ENCODE measurements around the gene FOXP2. TPM values are rescaled to one million over a fixed set of nuclear protein-coding genes. Genes with fewer than 3 reads are reported as not detected.
"Not testable (repeated sequence)": the region's sequence is repeated elsewhere in the genome, so short reads cannot be mapped to it uniquely, and the experiment has no call there.

The FOXP2 gene
- total RNA-seq, result not detected

DNA sequence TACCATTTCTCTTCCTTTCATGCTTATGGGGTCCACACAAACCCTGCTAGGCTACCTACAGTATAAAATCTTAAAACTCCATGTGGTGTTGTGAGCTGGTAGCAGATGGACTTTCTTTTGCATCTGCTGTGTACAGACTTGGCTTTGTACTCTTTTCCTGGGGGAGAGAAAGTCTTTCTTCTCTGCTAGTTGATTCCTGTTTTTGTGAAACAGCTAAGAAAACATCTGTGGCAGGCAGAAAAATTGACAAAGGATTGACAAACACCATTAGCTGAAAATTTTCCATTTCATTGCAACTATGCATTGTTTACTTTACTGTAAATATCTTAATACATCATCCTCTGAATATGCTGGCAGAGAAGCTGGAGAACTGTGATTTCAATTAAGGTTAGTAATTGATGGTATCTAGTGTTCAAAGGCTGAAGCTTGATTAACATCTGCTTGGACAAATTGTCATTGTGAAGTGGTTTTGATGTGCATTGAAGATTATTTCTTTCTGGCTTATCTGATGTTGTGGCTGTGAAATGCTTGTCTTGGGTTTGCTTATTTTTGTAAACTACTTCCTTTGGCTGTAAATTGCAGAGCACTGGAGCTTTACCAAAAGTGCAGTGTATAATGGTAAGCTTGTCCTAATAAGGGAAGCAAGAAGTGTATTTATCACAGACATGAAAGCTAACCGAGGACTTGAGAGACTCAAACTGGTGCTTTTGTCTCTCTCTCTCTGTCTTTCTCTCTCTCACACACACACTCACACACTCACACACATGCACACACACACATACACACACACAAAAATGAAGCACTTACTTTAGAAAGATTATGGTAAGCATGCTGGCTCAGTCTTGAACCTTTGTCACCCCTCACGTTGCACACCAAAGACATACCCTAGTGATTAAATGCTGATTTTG is at the start of gene FOXP2:
Gene FOXP2 (plus strand): TSS at position 660 of the 908 bp plus-strand sequence. CDS start 11,697 bp downstream, outside the sequence.
- H3K9me3 Mint-ChIP-seq (ENCODE audit: insufficient read depth), result no peaks in the 10 kb centered on the region
- POLR2A ChIA-PET, result no interaction called here

DNA sequence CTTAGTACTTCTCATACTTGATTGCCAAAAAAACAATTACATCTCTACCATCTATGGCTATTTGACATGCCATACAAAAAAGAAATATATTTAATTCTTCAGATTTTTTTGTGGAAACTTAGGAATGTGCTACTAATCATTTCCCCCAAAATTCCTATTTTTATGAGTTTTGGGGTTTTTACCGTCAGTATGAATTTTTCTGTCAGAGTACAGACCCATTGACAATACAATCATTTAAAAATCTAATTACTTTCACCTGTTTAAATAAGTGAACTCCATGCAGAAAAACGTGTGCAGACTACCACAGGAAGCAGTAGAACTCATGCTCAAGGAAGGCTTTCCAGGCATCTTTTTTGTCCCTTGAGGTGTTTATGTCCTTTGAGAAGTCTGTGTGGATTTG is 48.8 kb upstream of the FOXP2 start:
- no peaks in the 10 kb centered on the region for H3K4me1 Mint-ChIP-seq (ENCODE audit: low read depth)
- no peak overlapping the region for H3K27ac Mint-ChIP-seq
- ChIA-PET CTCF (no interaction called here), POLR2A (no interaction called here)
- no peaks in the 10 kb centered on the region for H3K9me3 Mint-ChIP-seq (ENCODE audit: insufficient read depth)
- DNase-seq, result no peak
- H3K36me3 Mint-ChIP-seq (ENCODE audit: low read depth), result no peaks in the 10 kb centered on the region
- no peaks in the 10 kb centered on the region for H3K27me3 Mint-ChIP-seq (ENCODE audit: low read depth)
- ATAC-seq, result no peak
- H3K4me3 Mint-ChIP-seq, result no peak overlapping the region

More for the DNA sequence above, at the start of gene FOXP2:
- DNase-seq, result no peak
- H3K27ac Mint-ChIP-seq, result no peak within 1 kb of the TSS
- H3K4me3 Mint-ChIP-seq, result no peak within 1 kb of the TSS
- ATAC-seq, result no peak
- no peaks in the 10 kb centered on the region for H3K27me3 Mint-ChIP-seq (ENCODE audit: low read depth)
- no peaks in the 10 kb centered on the region for H3K4me1 Mint-ChIP-seq (ENCODE audit: low read depth)
- H3K36me3 Mint-ChIP-seq (ENCODE audit: low read depth), result no peaks in the 10 kb centered on the region
- CTCF ChIA-PET, result no interaction called here

DNA sequence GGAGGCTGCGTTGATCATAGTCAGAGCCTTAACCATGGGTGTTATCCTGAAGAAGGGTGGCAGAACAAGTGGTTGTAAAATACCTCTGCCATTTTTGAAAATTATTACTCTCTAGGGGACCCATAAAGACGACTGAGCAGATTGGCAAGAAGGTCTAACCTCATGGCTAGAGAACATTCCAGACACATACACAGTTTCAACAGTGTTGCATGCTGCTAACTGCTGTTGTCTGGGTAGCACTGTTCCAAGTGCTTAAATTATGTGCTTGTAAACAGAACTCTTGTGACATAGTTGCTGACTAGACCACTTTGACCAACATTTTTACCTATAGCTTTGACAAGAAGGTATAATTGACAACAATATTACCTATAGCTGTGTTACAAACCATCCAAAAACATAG is 46.1 kb upstream of the FOXP2 start:
- Mint-ChIP-seq H3K27me3 (ENCODE audit: low read depth) (no peaks in the 10 kb centered on the region), H3K4me1 (ENCODE audit: low read depth) (no peaks in the 10 kb centered on the region), H3K27ac (no peak overlapping the region), H3K4me3 (no peak overlapping the region), H3K9me3 (ENCODE audit: insufficient read depth) (no peaks in the 10 kb centered on the region), H3K36me3 (ENCODE audit: low read depth) (no peaks in the 10 kb centered on the region)
- ChIA-PET CTCF (no interaction called here), POLR2A (no interaction called here)
- ATAC-seq (no peak), DNase-seq (no peak)

DNA sequence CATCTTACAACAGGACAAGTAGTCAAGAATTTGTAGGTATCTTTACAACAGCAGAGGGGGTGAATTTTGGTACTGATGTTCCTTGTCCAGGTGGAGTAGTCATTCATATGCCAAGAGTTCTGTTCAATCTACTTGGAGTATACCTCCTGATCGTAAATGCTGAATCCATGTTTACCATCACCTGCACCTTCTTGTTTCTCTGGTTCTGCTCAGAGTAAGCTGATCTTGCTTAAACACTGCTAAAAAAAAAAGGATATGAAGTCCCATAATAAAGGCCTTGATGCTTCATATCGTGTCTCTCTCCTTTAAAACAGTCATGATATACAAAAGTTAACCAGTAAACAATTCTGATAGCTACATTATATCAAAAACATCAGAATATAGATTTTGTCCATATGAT is 45.3 kb upstream of the FOXP2 start:
- no peak overlapping the region for H3K4me3 Mint-ChIP-seq
- no peaks in the 10 kb centered on the region for H3K4me1 Mint-ChIP-seq (ENCODE audit: low read depth)
- H3K27me3 Mint-ChIP-seq (ENCODE audit: low read depth), result no peaks in the 10 kb centered on the region
- ChIA-PET CTCF (no interaction called here), POLR2A (no interaction called here)
- no peaks in the 10 kb centered on the region for H3K36me3 Mint-ChIP-seq (ENCODE audit: low read depth)
- no peak overlapping the region for H3K27ac Mint-ChIP-seq
- DNase-seq (no peak), ATAC-seq (no peak)
- no peaks in the 10 kb centered on the region for H3K9me3 Mint-ChIP-seq (ENCODE audit: insufficient read depth)

DNA sequence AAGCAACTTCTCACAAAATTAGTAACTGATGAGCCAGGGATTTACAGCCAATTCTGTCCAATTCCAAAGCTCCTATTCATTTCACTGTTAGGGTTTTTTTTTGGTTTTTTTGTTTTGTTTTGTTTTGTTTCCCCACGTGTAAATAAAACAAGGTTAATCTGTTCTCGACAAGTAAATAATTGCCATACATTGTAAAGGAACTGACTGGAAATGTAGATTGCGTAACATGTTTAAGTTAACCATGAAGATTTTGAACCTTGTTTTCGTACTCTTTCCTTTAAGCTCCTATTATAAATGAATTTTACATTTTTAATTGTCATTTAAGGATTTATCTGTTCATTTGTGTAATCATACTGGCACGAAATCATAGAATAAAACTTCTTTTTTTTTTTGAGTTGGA is 42.0 kb upstream of the FOXP2 start:
- Mint-ChIP-seq H3K9me3 (ENCODE audit: insufficient read depth) (no peaks in the 10 kb centered on the region), H3K27me3 (ENCODE audit: low read depth) (no peaks in the 10 kb centered on the region), H3K36me3 (ENCODE audit: low read depth) (no peaks in the 10 kb centered on the region), H3K4me1 (ENCODE audit: low read depth) (no peaks in the 10 kb centered on the region), H3K4me3 (no peak overlapping the region), H3K27ac (no peak overlapping the region)
- CTCF ChIA-PET, result no interaction called here
- ATAC-seq (no peak), DNase-seq (no peak)
- POLR2A ChIA-PET, result no interaction called here

DNA sequence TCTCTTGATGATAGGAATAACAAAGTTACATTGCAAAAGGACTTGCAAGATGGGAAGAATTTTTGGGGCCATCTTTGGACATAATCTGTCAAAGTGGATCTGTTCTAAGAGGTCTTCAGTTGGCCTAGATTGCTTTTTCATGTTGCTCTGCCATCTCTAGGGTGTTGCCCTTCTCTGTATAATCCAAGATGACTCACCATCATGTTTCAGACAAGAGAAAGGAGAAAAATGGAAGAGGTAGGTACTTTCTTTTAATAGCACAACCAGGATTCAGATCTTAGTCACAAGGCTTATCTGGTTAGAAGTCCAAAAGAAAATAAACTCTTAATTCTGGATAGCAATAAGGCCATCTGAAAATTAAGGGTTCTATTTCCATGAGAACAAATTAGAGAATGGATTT is 38.7 kb upstream of the FOXP2 start:
- no peak overlapping the region for H3K4me3 Mint-ChIP-seq
- CTCF ChIA-PET, result no interaction called here
- no peak for DNase-seq
- H3K4me1 Mint-ChIP-seq (ENCODE audit: low read depth), result no peaks in the 10 kb centered on the region
- no peaks in the 10 kb centered on the region for H3K36me3 Mint-ChIP-seq (ENCODE audit: low read depth)
- H3K27me3 Mint-ChIP-seq (ENCODE audit: low read depth), result no peaks in the 10 kb centered on the region
- no peak overlapping the region for H3K27ac Mint-ChIP-seq
- no peak for ATAC-seq
- POLR2A ChIA-PET, result no interaction called here
- no peaks in the 10 kb centered on the region for H3K9me3 Mint-ChIP-seq (ENCODE audit: insufficient read depth)

DNA sequence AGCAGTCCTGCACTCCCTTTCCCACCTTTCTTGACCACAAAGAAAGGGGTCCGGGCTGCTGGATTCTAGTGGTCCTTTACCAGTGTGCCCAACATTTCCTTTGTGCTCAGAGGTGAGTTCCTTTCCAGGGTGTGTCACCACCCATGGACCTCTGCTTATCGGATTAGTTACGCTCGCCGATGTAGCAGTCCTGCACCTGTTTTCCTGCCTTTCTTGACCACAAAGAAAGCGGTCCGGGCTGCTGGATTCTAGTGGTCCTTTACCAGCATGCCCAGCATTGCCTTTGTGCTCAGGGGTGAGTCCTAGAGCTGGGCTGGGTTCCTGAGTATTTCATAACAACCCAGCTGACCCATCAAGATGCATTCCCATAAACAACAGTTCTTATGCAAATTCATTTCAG is 30.7 kb upstream of the FOXP2 start:
- DNase-seq; H3K27me3 Mint-ChIP-seq (ENCODE audit: low read depth); H3K9me3 Mint-ChIP-seq (ENCODE audit: insufficient read depth); POLR2A ChIA-PET; H3K36me3 Mint-ChIP-seq (ENCODE audit: low read depth); H3K4me1 Mint-ChIP-seq (ENCODE audit: low read depth); CTCF ChIA-PET; ATAC-seq; H3K27ac Mint-ChIP-seq; H3K4me3 Mint-ChIP-seq: not testable (repeated sequence)

DNA sequence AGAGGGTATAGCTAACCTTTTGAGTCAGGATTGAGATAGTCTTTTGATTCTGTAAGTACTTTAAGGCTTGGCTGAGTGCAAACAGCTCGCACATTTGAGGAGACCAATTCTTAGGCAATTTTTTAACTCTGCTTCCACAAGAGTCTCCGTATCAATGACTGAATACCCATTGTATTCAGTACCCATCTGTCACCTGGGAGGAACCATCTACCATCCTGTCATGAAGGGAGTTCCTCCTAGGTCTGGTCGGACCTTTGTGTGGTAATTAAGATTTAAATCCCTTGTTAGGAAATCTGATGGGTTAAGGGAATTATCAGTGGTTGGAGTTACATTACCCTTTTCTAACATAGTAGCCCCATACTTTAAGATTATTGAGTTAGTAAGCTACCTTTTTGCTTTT is 30.3 kb upstream of the FOXP2 start:
- CTCF ChIA-PET; H3K4me1 Mint-ChIP-seq (ENCODE audit: low read depth); H3K27me3 Mint-ChIP-seq (ENCODE audit: low read depth); H3K36me3 Mint-ChIP-seq (ENCODE audit: low read depth); ATAC-seq; H3K27ac Mint-ChIP-seq; DNase-seq; H3K4me3 Mint-ChIP-seq; H3K9me3 Mint-ChIP-seq (ENCODE audit: insufficient read depth); POLR2A ChIA-PET: not testable (repeated sequence)

DNA sequence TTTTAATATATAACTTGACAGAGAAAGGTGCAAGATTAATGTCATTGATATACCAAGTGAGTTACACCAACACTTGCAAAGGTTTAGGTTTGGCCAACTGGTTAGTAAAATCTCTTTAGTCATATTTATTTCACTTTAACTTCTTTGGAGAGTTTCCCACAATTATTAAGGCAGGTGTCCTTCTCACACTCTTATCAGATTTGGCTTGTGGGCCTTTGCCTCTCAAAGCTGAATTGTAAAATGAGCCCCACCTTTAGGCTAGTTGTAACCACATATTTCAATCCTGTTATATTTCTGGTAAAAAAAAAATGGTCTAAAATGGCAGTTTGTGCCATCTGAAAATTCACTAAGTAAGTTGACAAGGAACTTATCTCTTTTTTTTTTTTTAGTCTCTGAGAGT is 26.6 kb upstream of the FOXP2 start:
- Mint-ChIP-seq H3K4me1 (ENCODE audit: low read depth) (no peaks in the 10 kb centered on the region), H3K4me3 (no peak overlapping the region), H3K27me3 (ENCODE audit: low read depth) (no peaks in the 10 kb centered on the region), H3K9me3 (ENCODE audit: insufficient read depth) (no peaks in the 10 kb centered on the region), H3K36me3 (ENCODE audit: low read depth) (no peaks in the 10 kb centered on the region), H3K27ac (no peak overlapping the region)
- POLR2A ChIA-PET, result no interaction called here
- no peak for DNase-seq
- ATAC-seq, result no peak
- CTCF ChIA-PET, result no interaction called here

DNA sequence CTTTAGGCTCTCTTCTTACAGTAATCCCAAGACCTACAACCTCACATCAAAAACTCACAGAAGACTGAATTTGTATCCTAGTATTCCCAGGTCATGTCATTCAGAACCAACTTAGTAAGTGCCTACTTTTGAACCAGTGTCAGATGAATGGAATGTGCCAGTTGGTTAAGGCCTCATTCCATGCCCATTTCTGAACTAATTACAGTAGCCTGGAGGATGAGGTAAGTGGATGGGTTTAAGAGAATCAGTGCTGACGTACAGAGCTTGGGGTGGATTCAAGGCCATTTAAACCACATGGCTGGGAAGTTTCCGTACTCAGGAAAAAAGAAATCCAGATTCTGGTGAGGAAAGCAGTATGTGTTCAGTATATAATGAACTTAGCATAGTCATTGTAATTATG is 21.9 kb upstream of the FOXP2 start:
- Mint-ChIP-seq H3K27ac (no peak overlapping the region), H3K9me3 (ENCODE audit: insufficient read depth) (no peaks in the 10 kb centered on the region), H3K4me1 (ENCODE audit: low read depth) (no peaks in the 10 kb centered on the region), H3K36me3 (ENCODE audit: low read depth) (no peaks in the 10 kb centered on the region), H3K27me3 (ENCODE audit: low read depth) (no peaks in the 10 kb centered on the region), H3K4me3 (no peak overlapping the region)
- no peak for ATAC-seq
- POLR2A ChIA-PET, result no interaction called here
- no peak for DNase-seq
- CTCF ChIA-PET, result no interaction called here

DNA sequence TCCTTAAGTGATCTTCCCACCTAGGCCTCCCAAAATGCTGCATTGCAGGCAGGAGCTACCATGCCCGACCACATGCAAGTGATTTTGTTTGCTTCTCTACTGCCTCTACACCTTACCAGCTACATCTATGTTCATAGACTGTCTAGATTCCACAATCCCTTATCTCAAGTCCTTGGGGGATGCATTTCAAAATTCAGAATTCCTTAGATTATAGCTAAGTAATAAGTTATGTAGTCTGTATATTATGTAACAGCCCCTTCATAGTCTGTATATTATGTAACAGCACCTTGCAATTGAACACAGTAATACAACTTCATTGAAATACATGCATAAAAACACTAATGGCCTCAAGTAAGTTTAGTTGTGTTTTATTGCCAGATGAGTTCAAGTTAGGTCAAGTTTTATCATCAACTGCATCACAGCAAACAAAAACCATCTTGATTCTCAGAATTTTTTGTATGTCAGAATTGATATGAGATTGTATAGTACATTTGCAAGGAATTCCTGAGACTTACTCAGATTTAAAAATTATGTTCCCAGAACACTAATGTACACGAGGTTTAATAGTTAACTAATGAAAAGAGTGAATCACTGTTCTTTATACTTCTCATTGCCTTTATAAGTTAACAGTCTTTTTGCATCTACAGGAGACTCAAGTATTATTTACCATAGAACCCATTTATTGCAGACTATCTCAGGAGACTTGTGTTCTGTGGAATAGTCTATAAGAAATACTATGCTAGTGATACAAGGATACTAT is 11.6 kb upstream of the FOXP2 start:
- H3K27me3 Mint-ChIP-seq (ENCODE audit: low read depth), result no peaks in the 10 kb centered on the region
- ChIA-PET POLR2A (no interaction called here), CTCF (no interaction called here)
- H3K9me3 Mint-ChIP-seq (ENCODE audit: insufficient read depth), result no peaks in the 10 kb centered on the region
- H3K4me1 Mint-ChIP-seq (ENCODE audit: low read depth), result no peaks in the 10 kb centered on the region
- H3K4me3 Mint-ChIP-seq, result no peak overlapping the region
- H3K36me3 Mint-ChIP-seq (ENCODE audit: low read depth), result no peaks in the 10 kb centered on the region
- DNase-seq, result no peak
- no peak overlapping the region for H3K27ac Mint-ChIP-seq
- ATAC-seq, result no peak

DNA sequence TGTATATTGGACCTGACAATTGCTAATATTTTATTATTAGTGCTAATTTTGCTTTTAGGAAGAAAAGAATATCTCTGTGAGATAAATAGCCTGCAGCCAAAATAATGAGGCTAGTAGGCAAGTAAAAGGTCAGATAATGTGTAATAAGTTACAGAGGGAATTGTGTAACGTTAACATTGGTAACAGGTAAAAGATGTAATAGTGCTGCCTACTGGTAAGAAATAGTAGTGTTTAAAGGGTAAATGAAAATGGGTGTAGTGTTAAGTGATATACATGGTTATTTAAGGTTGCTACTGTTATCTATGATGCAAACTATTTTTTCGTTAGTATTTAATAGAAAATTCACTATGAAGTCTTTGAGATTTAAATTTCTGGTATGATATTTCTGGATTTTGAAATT is 9.2 kb upstream of the FOXP2 start:
- POLR2A ChIA-PET, result no interaction called here
- no peaks in the 10 kb centered on the region for H3K27me3 Mint-ChIP-seq (ENCODE audit: low read depth)
- no peaks in the 10 kb centered on the region for H3K9me3 Mint-ChIP-seq (ENCODE audit: insufficient read depth)
- no peak for DNase-seq
- no peaks in the 10 kb centered on the region for H3K4me1 Mint-ChIP-seq (ENCODE audit: low read depth)
- ATAC-seq, result no peak
- no peaks in the 10 kb centered on the region for H3K36me3 Mint-ChIP-seq (ENCODE audit: low read depth)
- H3K27ac Mint-ChIP-seq, result no peak overlapping the region
- H3K4me3 Mint-ChIP-seq, result no peak overlapping the region
- CTCF ChIA-PET, result no interaction called here

All from activated CD8-positive, alpha-beta T cell treated with anti-CD3 and anti-CD28 coated beads, Interleukin-2, amount 10 ng/mL, durations not matched to agents 7 days and 5 days (primary cell).